Rectal smooth muscle tissue (tissue), 1 donor: ENCODE measurements around the gene RETREG1.
"Not testable (repeated sequence)": the region's sequence is repeated elsewhere in the genome, so short reads cannot be mapped to it uniquely, and the experiment has no call there.

Experiments used
- H3K27ac ChIP-seq: one replicate; pipeline ENCODE4 v1.7.0; 2013; ENCODE audit warnings: low read depth, low read length, inconsistent platforms
- H3K27me3 ChIP-seq: one replicate; pipeline ENCODE4 v1.7.0; 2013; ENCODE audit warnings: low read length; ENCODE audit not compliant: control insufficient read depth, insufficient read depth
- H3K36me3 ChIP-seq: one replicate; pipeline ENCODE4 v1.7.0; 2013; ENCODE audit warnings: low read length; ENCODE audit not compliant: control insufficient read depth, insufficient read depth
- H3K4me1 ChIP-seq: one replicate; pipeline ENCODE4 v1.7.0; 2013; ENCODE audit warnings: low read length; ENCODE audit not compliant: control insufficient read depth, insufficient read depth
- H3K4me3 ChIP-seq: one replicate; pipeline ENCODE4 v1.7.0; 2013; ENCODE audit warnings: low read length
- H3K9ac ChIP-seq: one replicate; pipeline ENCODE4 v1.7.0; 2013; ENCODE audit warnings: low read length

RETREG1 gene

GRCh38 chr5:16480144-16480543 is 136.7 kb downstream of the RETREG1 start:
- Histone ChIP-seq H3K4me3 (no peak overlapping the region), H3K9ac (no peak overlapping the region), H3K27me3 (no peaks in the 10 kb centered on the region), H3K36me3 (no peaks in the 10 kb centered on the region), H3K27ac (no peak overlapping the region), H3K4me1 (no peaks in the 10 kb centered on the region)

- H3K4me3 ChIP-seq = no peak overlapping the region
- no peak overlapping the region for H3K9ac ChIP-seq
- H3K4me1 ChIP-seq = no peaks in the 10 kb centered on the region
- no peak overlapping the region for H3K27ac ChIP-seq
- no peaks in the 10 kb centered on the region for H3K36me3 ChIP-seq
- no peaks in the 10 kb centered on the region for H3K27me3 ChIP-seq
These were observed 139.3 kb downstream of the RETREG1 start for GRCh38 chr5:16477541-16477940.

GRCh38 chr5:16476417-16476816 is 140.4 kb downstream of the RETREG1 start:
- H3K27me3 ChIP-seq, H3K36me3 ChIP-seq, H3K27ac ChIP-seq: not testable (repeated sequence)

DNA sequence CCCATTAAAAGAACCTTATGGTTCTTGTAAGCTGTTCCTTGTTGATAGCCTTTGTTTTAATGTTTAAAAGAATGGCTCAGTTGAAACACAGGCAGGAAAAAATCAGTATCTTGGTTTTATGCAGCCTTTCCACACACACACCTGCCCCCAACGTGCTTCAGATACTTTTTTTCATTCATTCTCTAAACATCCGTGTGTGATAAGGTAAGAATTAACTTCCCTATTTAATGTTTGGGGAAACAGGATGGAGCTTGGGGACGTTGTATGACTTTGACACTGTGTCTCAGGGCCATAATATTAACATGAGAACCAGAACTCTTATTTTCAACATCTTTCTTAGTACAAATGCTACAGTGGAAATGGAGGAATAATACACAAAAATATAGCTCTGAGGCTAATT is 145.4 kb downstream of the RETREG1 start:
- Histone ChIP-seq H3K36me3 (no peaks in the 10 kb centered on the region), H3K27me3 (no peaks in the 10 kb centered on the region), H3K9ac (no peak overlapping the region), H3K27ac (no peak overlapping the region), H3K4me3 (no peak overlapping the region), H3K4me1 (peaks cover 5% of the 10 kb centered on the region)

More at GRCh38 chr5:16476417-16476816, 140.4 kb downstream of the RETREG1 start:
- H3K4me3 ChIP-seq, H3K9ac ChIP-seq, H3K4me1 ChIP-seq: not testable (repeated sequence)

GRCh38 chr5:16467363-16468219 is 149.2 kb downstream of the RETREG1 start:
- no peak overlapping the region for H3K27ac ChIP-seq
- peak overlapping the region; percentile 78 for H3K4me3 ChIP-seq
- H3K36me3 ChIP-seq = peaks cover 4% of the 10 kb centered on the region
- H3K27me3 ChIP-seq = no peaks in the 10 kb centered on the region
- H3K9ac ChIP-seq = no peak overlapping the region
- peaks cover 12% of the 10 kb centered on the region for H3K4me1 ChIP-seq

DNA sequence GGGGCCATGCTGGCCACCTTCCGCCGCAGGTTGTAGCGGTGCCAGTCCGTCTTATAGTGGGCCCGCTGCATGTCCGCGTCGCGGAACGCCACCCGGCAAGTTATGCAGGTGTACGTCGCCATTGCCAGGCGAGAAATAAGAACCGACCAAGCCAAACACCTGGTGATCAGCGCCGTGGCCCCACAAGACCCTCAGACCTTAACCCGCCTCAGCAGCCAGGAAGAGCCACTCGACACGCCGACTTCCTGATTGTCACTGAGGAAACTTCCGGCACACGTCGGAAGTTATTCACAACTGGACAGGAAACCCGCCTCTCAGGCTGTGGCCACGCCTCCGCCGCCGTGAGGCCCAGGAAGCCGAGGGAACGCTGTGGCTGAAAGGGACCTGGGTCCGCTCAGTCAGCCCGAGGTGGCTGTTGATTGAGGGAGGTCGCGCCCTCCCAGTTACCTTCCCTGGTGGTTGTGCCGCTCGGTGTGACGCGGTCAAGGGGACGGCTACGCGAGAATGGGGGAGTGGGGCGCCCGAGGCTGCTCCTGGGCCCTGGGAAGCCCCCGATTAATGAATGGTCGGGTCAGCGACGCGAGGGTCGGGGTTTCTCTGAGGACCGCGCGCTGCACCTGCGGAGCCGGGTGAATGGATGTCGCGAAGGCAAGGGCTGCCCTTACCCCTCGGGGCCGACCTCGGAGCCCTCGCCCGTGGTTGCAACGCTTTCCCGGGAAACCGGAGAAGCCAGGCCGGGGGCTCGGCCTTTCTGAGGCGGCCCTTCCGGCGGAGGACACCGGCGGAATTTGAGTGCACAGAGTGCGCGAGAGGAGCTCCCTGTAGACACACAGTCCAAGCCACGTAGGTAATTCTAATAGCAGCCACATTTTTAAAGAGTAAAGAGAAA is 151.0 kb downstream of the RETREG1 start, which contains the start of gene ZNF622:
Gene ZNF622, minus strand, starts transcription at position 257 of the 889 bp plus-strand sequence. Its CDS starts 135 bp downstream, at position 122.
- Histone ChIP-seq H3K4me1 (peaks cover 12% of the 10 kb centered on the region), H3K4me3 (peak within 1 kb of the TSS; percentile 78), H3K36me3 (peaks cover 14% of the 10 kb centered on the region), H3K9ac (peak within 1 kb of the TSS; percentile 68), H3K27me3 (no peaks in the 10 kb centered on the region), H3K27ac (peak within 1 kb of the TSS; percentile 82)

GRCh38 chr5:16464664-16465543 is 151.9 kb downstream of the RETREG1 start:
- H3K4me1 ChIP-seq = peaks cover 12% of the 10 kb centered on the region
- H3K27me3 ChIP-seq = no peaks in the 10 kb centered on the region
- H3K36me3 ChIP-seq = peaks cover 14% of the 10 kb centered on the region

DNA sequence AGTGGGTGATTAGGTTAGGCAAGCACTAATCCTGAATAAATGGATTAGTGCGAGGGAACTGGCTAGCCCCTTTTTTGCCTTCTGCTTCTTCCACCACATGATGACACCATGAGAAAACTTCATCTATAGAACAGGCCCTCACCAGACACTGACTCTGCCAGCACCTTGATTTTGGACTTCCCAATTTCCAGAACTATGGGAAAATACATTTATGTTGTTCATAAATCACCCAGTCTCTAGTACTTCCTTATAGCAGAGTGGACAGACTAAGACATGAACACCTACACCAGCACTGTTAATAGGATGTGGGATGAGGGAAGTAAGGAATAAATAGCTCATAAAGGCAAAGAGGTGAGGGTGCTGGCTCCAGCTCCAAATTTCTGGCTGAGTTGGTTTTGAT is 152.6 kb downstream of the RETREG1 start:
- H3K36me3 ChIP-seq = peaks cover 14% of the 10 kb centered on the region
- peaks cover 12% of the 10 kb centered on the region for H3K4me1 ChIP-seq

More at GRCh38 chr5:16464664-16465543, 151.9 kb downstream of the RETREG1 start:
- peak overlapping the region; percentile 39 for H3K9ac ChIP-seq
- peak overlapping the region; percentile 82 for H3K27ac ChIP-seq
- peak overlapping the region; percentile 78 for H3K4me3 ChIP-seq

DNA sequence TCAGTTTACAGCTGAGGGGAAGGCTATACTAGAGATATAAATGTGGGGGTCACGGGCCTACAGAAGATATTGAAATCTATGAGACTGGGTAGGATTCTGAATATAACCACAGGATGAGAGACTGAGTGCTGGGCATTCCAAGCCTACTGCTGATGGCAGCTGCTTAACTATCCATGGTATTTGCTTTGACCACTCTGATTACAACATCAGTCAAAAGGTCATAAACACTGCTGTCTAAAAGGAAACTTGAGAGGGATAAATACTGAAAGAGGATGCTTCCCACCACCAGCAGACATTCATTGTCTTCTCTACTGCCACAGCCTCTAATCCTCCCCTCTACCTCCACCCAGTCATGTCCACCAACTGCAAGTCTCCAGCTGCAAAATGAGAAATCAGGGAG is 155.0 kb downstream of the RETREG1 start:
- Histone ChIP-seq H3K4me1 (peaks cover 7% of the 10 kb centered on the region), H3K4me3 (no peak overlapping the region), H3K27me3 (no peaks in the 10 kb centered on the region), H3K36me3 (peaks cover 21% of the 10 kb centered on the region), H3K9ac (no peak overlapping the region), H3K27ac (no peak overlapping the region)

More for the DNA sequence above, 152.6 kb downstream of the RETREG1 start:
- Histone ChIP-seq H3K27ac (no peak overlapping the region), H3K4me3 (peak overlapping the region; percentile 78), H3K27me3 (no peaks in the 10 kb centered on the region), H3K9ac (no peak overlapping the region)

DNA sequence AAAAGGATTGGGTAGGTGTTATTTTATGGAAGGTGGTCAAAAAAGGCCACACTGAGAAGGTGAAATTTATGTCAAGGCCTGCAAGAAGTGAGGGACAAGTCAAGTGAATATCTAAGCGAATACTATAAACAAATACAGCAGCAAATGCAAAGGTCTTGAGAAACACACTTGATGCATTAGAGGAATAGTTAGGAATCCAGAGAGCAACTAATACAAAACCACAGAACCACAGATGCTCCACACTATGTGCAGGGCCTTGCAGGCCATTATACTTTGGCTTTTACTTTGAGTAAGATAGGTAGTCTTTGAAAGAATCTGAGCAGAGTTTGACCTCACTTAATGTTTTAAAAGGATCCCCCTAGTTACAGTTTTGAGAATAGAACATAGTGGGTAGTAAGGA is 155.8 kb downstream of the RETREG1 start:
- H3K27me3 ChIP-seq = no peaks in the 10 kb centered on the region
- H3K4me1 ChIP-seq = peaks cover 6% of the 10 kb centered on the region
- H3K36me3 ChIP-seq = peaks cover 21% of the 10 kb centered on the region
- no peak overlapping the region for H3K9ac ChIP-seq
- no peak overlapping the region for H3K27ac ChIP-seq
- no peak overlapping the region for H3K4me3 ChIP-seq

- H3K4me3 ChIP-seq = no peak overlapping the region
- peaks cover 25% of the 10 kb centered on the region for H3K36me3 ChIP-seq
- H3K9ac ChIP-seq = no peak overlapping the region
- H3K27me3 ChIP-seq = no peaks in the 10 kb centered on the region
- no peak overlapping the region for H3K27ac ChIP-seq
- H3K4me1 ChIP-seq = peaks cover 4% of the 10 kb centered on the region
These were observed 157.3 kb downstream of the RETREG1 start for GRCh38 chr5:16459451-16459850.
